B cell (primary cell): Measurements from ENCODE around the gene SPACA7.

ENCODE experiments used
- EZH2 ChIP-seq: IDR thresholded peaks from 2 replicates; pipeline ENCODE4 v1.6.1; 2012; ENCODE audit warnings: borderline replicate concordance, low read depth, mild to moderate bottlenecking, moderate library complexity, low read length; ENCODE audit not compliant: insufficient read depth, poor library complexity, severe bottlenecking
- TF ChIP-seq, protein P1 (sequence below): fragments of 200-600 bp; IDR thresholded peaks from one replicate; pipeline ENCODE4 v1.8.0; 2022; ENCODE audit warnings: antibody characterized with exemption, mild to moderate bottlenecking

DNA sequence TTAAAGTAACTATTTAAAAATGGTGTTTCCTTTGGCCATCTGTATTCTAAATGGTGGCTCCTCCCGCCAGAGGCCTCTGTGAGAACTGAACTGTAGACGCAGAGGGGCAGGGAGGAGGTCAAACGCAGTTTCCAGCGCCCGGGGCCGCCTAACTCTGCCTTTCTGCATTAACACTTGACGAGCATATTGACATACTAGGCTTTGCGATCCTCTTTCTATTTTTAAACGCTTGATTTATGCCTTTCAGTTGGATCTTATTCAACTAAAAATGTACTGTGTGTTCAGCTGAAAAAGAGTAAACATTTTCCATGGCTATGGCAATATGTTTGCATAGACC, 74.7 kb downstream of the SPACA7 start:
- TF ChIP-seq, protein P1, sequence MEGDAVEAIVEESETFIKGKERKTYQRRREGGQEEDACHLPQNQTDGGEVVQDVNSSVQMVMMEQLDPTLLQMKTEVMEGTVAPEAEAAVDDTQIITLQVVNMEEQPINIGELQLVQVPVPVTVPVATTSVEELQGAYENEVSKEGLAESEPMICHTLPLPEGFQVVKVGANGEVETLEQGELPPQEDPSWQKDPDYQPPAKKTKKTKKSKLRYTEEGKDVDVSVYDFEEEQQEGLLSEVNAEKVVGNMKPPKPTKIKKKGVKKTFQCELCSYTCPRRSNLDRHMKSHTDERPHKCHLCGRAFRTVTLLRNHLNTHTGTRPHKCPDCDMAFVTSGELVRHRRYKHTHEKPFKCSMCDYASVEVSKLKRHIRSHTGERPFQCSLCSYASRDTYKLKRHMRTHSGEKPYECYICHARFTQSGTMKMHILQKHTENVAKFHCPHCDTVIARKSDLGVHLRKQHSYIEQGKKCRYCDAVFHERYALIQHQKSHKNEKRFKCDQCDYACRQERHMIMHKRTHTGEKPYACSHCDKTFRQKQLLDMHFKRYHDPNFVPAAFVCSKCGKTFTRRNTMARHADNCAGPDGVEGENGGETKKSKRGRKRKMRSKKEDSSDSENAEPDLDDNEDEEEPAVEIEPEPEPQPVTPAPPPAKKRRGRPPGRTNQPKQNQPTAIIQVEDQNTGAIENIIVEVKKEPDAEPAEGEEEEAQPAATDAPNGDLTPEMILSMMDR = no peak
- TF ChIP-seq EZH2 = no peak
